NCI-H774 (cell line): ENCODE results near the gene FRMD1.

ENCODE experiments used
- DNase-seq: peaks from one replicate; lab custom pipeline; 2025; lab: John Stamatoyannopoulos, UW

The FRMD1 gene

GRCh38 chr6:168095716-168096250 lies 16.8 kb upstream of the FRMD1 start:
- DNase-seq: no peak

GRCh38 chr6:168095171-168095691 lies 16.2 kb upstream of the FRMD1 start:
- no peak for DNase-seq

DNA sequence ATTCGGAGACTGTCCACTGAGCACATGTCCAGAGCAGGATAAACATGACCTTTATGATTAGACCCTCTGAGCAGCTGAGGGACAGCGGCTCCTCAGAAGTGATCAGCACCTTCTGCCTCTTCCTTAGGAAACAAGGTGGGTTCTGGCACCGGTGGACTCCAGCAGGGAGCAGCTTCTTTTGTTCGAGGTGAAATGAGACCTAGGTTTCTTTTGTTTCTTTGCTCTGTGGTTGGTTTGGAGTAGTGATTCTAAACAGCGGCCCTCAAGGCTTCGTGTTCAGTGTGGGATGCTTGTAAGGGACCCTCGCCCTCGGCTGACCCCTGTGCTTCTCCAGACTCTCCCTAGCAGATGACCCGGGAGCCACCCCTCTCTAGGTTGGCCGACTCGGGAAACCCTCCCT lies 14.6 kb upstream of the FRMD1 start:
- no peak for DNase-seq

- DNase-seq: no peak
Observed at GRCh38 chr6:168093071-168093505, 14.1 kb upstream of the FRMD1 start.

DNA sequence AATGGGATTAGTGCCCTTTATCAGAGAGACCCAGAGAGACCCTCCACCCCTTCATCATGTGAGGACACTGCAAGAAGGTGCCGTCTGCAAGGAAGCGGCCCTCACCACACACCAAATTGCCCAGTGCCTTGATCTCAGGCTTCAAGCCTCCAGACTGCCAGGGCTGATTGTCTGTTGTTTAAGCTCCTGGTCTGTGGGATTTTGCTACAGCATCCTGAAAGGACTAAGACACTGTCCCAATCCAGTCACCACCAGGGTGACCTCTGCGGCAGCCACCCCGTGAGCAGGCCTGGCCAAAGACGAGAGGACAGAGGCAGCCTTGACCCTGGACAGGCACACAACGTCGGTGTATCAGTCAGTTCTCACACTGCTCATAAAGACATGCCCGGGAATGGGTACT lies 13.5 kb upstream of the FRMD1 start:
- DNase-seq: no peak

GRCh38 chr6:168091381-168092264 lies 12.6 kb upstream of the FRMD1 start:
- DNase-seq: peak; percentile 32

GRCh38 chr6:168090706-168091105 lies 11.7 kb upstream of the FRMD1 start:
- no peak for DNase-seq

DNA sequence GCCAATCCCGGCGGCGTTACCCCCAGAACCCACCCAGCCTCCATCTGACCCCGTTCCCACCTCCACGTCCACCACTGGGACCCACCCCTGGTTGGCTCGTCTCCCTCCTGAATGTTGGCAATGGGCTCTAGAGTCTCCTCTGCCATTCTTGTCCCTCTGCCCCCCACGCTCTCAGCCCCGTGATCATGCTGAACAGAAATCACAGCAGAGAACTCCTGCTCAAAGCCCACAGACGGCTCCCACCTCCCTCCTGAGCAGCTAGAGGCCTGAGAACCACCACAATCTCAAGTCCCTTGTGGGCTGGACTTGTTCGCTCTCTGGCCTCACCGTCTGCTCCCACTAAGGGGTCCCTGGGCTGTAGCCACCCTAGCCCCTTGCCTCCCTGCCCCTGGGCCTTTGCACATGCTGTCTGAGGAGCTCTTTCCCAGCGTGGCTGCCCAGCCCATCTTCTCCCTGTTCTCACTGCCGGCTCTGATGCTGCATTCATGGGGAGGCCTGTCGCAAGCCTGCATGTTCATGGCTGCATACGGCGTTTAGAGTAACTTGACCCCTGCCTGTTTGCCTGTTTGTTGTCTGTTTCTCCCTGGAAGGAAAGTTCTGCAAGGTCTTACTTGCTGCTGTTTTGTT lies 11.2 kb upstream of the FRMD1 start:
- DNase-seq: no peak

- DNase-seq: peak; percentile 86
Observed at GRCh38 chr6:168089186-168090063, 10.4 kb upstream of the FRMD1 start.

DNA sequence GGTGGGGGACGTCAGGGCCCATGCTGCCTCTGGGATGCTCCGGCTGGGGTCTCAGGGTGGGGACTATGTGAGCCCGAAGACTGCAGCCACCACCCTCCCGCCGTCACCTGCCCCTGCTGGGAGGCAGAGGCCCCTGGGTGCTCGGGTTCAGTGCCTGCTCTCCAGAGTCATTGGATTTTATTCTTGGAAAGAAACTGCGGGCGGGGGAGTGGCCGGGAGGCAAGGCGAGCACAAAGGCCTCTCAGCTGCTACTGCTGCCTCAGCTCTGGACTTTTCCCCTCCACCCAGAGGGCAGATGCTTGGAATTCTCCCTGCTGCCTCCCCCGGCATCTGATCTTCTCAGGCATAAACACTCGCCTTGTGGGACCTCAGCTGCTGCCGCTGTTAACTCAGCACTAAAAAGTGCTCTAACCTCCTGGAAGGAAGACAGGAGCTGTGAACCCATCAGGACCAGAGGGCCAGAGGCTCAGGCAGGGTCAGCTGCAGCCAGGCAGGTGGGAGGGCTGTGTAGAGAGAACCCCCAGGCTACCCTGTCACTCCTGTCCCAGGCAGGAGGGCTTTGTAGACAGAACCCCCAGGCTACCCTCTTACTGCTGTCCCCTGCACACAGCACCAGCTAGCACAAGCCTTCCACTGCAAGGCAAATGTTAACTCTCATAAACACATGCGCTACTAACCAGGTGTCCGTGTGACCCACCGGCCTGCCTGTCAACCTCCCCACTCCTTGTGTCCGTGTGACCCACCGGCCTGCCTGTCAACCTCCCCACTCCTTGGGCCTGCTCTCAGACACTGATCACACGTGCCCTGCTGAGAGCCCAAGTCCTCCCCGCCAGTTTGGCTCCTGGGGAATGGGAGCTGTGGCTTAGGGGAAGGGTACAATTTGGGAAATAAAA lies 9.4 kb upstream of the FRMD1 start:
- no peak for DNase-seq

- DNase-seq: no peak
Observed at GRCh38 chr6:168087436-168088160, 8.6 kb upstream of the FRMD1 start.

DNA sequence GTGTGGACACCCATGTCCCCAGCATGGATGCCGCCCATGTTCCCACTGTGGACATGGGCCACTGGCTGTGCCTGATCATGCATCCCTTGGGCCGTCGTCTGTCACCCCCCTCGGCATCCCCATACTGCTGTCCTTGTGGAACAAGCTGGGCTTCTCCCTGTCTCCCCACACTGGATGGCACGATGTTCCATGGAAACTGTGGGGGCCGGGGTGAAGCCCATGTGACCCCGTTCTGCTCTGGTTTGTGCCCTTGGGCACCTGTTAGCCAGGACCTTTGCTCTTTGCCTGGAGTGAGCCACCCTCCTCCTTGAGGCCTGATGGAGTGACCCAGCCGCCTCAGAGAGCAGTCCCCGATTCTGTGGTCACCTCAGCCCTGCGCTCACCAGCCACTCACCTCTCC lies 7.6 kb upstream of the FRMD1 start:
- DNase-seq: no peak

DNA sequence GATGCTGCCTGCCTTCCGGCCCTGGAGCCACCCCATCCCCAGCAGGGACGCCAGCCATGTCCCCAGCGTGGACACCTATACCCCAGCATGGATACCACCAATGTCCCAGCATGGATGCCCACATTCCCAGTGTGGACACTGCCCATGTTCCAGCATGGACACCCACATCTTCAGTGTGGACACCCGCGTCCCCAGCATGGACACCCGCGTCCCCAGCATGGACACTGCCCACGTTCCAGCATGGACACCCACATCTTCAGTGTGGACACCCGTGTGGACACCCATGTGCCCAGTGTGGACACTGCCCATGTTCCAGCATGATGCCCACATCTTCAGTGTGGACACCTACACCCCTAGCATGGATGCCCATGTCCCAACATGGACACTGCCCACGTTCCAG lies 7.1 kb upstream of the FRMD1 start:
- no peak for DNase-seq

DNA sequence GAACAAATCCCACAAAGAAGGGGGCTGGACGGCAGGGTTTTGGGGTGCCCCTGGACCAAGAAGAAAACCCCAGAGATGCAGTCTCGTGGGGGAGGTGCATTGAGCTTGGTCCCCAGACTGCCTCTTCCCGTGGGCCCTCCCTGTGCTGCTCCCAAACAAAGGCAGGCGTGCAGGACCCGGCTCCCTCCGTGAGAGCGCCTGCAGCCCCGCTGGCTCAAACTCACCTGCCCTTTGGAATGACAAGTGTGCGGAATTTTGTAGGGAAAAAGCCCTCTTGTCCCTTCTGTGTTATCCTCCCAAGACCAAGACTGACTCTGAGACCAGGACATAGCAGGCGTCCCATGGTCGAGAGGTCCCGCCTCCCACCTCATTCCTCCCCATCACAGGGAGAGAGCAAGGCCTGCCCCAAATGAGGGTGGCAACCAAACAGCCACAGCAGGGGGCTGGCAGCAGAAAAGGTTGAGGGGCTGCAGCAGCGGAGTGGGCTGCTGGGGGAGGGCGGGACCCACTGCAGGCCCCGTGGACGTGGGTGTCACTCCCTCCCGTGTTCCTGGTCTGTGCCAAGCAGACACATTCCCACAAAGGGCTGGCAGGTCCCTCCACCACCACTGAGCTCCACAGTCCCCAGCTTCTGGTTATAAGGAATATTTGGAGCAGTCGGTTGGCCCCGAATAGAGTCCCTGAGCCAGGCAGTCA lies 5.6 kb upstream of the FRMD1 start:
- no peak for DNase-seq

GRCh38 chr6:168083514-168083885 lies 4.5 kb upstream of the FRMD1 start:
- DNase-seq: peak; percentile 36

DNA sequence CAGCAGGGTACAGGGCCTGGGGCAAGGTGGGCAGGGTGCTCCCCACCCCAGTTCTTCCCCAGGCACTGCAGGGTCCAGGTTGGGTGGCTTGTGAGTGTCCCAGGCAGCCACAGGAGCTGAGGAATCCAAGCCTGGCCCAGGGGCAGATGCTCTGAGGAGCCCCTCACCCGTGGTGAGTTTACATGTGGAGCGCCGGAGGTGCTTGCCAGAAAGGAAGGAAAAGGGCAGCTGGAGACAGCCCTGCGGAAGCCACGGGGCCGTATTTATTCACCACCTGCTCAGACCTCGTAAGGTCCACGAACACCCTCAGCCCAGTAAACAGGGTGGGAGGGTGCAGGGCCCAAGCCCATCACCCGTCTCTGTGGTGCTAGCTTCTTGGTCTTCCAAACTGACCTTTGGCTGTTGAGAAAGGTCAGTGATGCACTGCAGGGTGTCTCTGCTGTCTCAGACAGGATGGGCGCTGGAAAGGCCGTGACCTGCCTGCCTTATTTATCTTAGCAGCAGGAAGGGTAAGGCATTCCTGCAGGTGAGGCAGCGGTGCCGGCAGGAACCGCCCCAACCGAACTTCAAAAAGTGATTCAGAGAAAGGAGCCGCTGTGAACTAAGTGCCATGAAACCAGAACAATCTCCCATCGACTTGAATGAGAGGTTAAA lies 4.0 kb upstream of the FRMD1 start:
- DNase-seq: no peak

GRCh38 chr6:168081858-168082546 lies 3.0 kb upstream of the FRMD1 start:
- no peak for DNase-seq

DNA sequence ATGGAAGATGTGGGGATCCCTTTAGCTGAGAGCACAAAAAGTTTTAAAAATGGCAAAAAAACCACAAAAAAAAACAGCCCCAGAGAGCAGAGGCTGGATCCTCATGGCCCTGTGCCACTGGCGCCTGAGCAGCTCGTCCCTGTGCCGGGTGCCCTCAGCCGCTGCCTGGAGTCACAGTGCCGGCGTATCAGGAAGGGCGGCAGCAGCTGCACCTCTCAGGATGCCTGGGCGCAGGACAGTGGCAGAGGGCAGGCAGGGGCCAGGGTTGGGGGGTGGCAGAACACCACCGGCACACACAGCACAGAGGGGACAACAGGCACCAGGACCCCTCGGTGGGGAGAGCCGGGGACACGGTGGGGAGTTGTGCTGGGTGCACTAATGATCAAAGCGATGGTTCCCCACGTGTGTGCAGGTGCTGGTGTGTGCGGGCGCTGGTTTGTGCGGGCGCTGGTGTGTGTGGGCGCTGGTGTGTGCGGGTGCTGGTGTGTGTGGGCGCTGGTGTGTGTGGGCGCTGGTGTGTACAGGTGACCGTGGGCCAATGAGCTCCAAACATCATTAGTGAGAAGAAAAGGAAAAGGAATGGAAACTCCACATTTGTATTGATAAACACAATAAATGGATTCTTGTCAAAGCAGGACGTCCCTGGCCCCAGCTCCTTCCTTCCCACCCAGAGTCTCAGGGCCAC lies 1.5 kb upstream of the FRMD1 start:
- DNase-seq: no peak
